ENCODE measurements around the gene CSNK1D.

Gene CSNK1D

GRCh38 chr17:82248815-82249674 is 24.5 kb downstream of the CSNK1D start:
- no peak overlapping the region for H3K27ac ChIP-seq (ENCODE audit: low read depth in 2 of 2, low read length in 2 of 2)
- H3K4me1 ChIP-seq (ENCODE audit: control insufficient read depth in 2 of 2, insufficient read depth in 2 of 2, low read length in 2 of 2), result peaks cover 7 to 17% of the 10 kb centered on the region in 2 donors
- H3K4me3 ChIP-seq (ENCODE audit: low read length in 2 of 2), result no peak overlapping the region
- H3K27me3 ChIP-seq (ENCODE audit: control insufficient read depth in 2 of 2, insufficient read depth in 2 of 2, low read length in 2 of 2), result no peaks in the 10 kb centered on the region
- H3K9ac ChIP-seq (ENCODE audit: low read depth in 1 of 2, low read length in 2 of 2), result no peak overlapping the region
- no peaks in the 10 kb centered on the region for H3K9me3 ChIP-seq (ENCODE audit: control insufficient read depth in 2 of 2, low read length in 2 of 2)
- H3K36me3 ChIP-seq (ENCODE audit: control insufficient read depth in 2 of 2, insufficient read depth in 2 of 2, low read length in 2 of 2), result peaks cover 86 to 90% of the 10 kb centered on the region in 2 donors

- Histone ChIP-seq H3K36me3 (ENCODE audit: control insufficient read depth in 2 of 2, insufficient read depth in 2 of 2, low read length in 2 of 2) (peaks cover 91 to 95% of the 10 kb centered on the region in 2 donors), H3K9me3 (ENCODE audit: control insufficient read depth in 2 of 2, low read length in 2 of 2) (no peaks in the 10 kb centered on the region), H3K4me1 (ENCODE audit: control insufficient read depth in 2 of 2, insufficient read depth in 2 of 2, low read length in 2 of 2) (peaks cover 11 to 26% of the 10 kb centered on the region in 2 donors), H3K27ac (ENCODE audit: low read depth in 2 of 2, low read length in 2 of 2) (no peak overlapping the region), H3K9ac (ENCODE audit: low read depth in 1 of 2, low read length in 2 of 2) (no peak overlapping the region), H3K27me3 (ENCODE audit: control insufficient read depth in 2 of 2, insufficient read depth in 2 of 2, low read length in 2 of 2) (no peaks in the 10 kb centered on the region), H3K4me3 (ENCODE audit: low read length in 2 of 2) (no peak overlapping the region)
Observed at GRCh38 chr17:82247856-82248671, 25.4 kb downstream of the CSNK1D start.

- Histone ChIP-seq H3K36me3 (ENCODE audit: control insufficient read depth in 2 of 2, insufficient read depth in 2 of 2, low read length in 2 of 2) (peaks cover 90 to 92% of the 10 kb centered on the region in 2 donors), H3K4me3 (ENCODE audit: low read length in 2 of 2) (no peak overlapping the region), H3K27ac (ENCODE audit: low read depth in 2 of 2, low read length in 2 of 2) (peak overlapping the region; percentile 38 to 58), H3K27me3 (ENCODE audit: control insufficient read depth in 2 of 2, insufficient read depth in 2 of 2, low read length in 2 of 2) (no peaks in the 10 kb centered on the region), H3K9ac (ENCODE audit: low read depth in 1 of 2, low read length in 2 of 2) (no peak overlapping the region), H3K9me3 (ENCODE audit: control insufficient read depth in 2 of 2, low read length in 2 of 2) (no peaks in the 10 kb centered on the region), H3K4me1 (ENCODE audit: control insufficient read depth in 2 of 2, insufficient read depth in 2 of 2, low read length in 2 of 2) (peaks cover 17 to 30% of the 10 kb centered on the region in 2 donors)
Observed at GRCh38 chr17:82247182-82247823, 26.2 kb downstream of the CSNK1D start.

GRCh38 chr17:82246365-82247181 is 26.9 kb downstream of the CSNK1D start:
- Histone ChIP-seq H3K36me3 (ENCODE audit: control insufficient read depth in 2 of 2, insufficient read depth in 2 of 2, low read length in 2 of 2) (peaks cover 88% of the 10 kb centered on the region in 2 donors), H3K9ac (ENCODE audit: low read depth in 1 of 2, low read length in 2 of 2) (no peak overlapping the region)

GRCh38 chr17:82246040-82246364 is 27.5 kb downstream of the CSNK1D start:
- Histone ChIP-seq H3K27ac (ENCODE audit: low read depth in 2 of 2, low read length in 2 of 2) (peak overlapping the region; percentile 38 to 58), H3K4me1 (ENCODE audit: control insufficient read depth in 2 of 2, insufficient read depth in 2 of 2, low read length in 2 of 2) (peaks cover 28 to 42% of the 10 kb centered on the region in 2 donors)

More at GRCh38 chr17:82246365-82247181, 26.9 kb downstream of the CSNK1D start:
- no peaks in the 10 kb centered on the region for H3K9me3 ChIP-seq (ENCODE audit: control insufficient read depth in 2 of 2, low read length in 2 of 2)
- H3K4me1 ChIP-seq (ENCODE audit: control insufficient read depth in 2 of 2, insufficient read depth in 2 of 2, low read length in 2 of 2), result peaks cover 22 to 36% of the 10 kb centered on the region in 2 donors
- H3K27ac ChIP-seq (ENCODE audit: low read depth in 2 of 2, low read length in 2 of 2), result peak overlapping the region; percentile 38 to 58
- H3K4me3 ChIP-seq (ENCODE audit: low read length in 2 of 2), result no peak overlapping the region
- no peaks in the 10 kb centered on the region for H3K27me3 ChIP-seq (ENCODE audit: control insufficient read depth in 2 of 2, insufficient read depth in 2 of 2, low read length in 2 of 2)

GRCh38 chr17:82245134-82246039 is 28.1 kb downstream of the CSNK1D start:
- Histone ChIP-seq H3K36me3 (ENCODE audit: control insufficient read depth in 2 of 2, insufficient read depth in 2 of 2, low read length in 2 of 2) (peaks cover 79 to 81% of the 10 kb centered on the region in 2 donors), H3K4me3 (ENCODE audit: low read length in 2 of 2) (no peak overlapping the region), H3K9me3 (ENCODE audit: control insufficient read depth in 2 of 2, low read length in 2 of 2) (no peaks in the 10 kb centered on the region), H3K9ac (ENCODE audit: low read depth in 1 of 2, low read length in 2 of 2) (no peak overlapping the region), H3K27ac (ENCODE audit: low read depth in 2 of 2, low read length in 2 of 2) (peak overlapping the region in 1 of 2 donors; percentile 38), H3K4me1 (ENCODE audit: control insufficient read depth in 2 of 2, insufficient read depth in 2 of 2, low read length in 2 of 2) (peaks cover 32 to 48% of the 10 kb centered on the region in 2 donors), H3K27me3 (ENCODE audit: control insufficient read depth in 2 of 2, insufficient read depth in 2 of 2, low read length in 2 of 2) (no peaks in the 10 kb centered on the region)

More at GRCh38 chr17:82246040-82246364, 27.5 kb downstream of the CSNK1D start:
- H3K9ac ChIP-seq (ENCODE audit: low read depth in 1 of 2, low read length in 2 of 2), result no peak overlapping the region
- no peak overlapping the region for H3K4me3 ChIP-seq (ENCODE audit: low read length in 2 of 2)
- H3K27me3 ChIP-seq (ENCODE audit: control insufficient read depth in 2 of 2, insufficient read depth in 2 of 2, low read length in 2 of 2), result no peaks in the 10 kb centered on the region
- H3K36me3 ChIP-seq (ENCODE audit: control insufficient read depth in 2 of 2, insufficient read depth in 2 of 2, low read length in 2 of 2), result peaks cover 83 to 85% of the 10 kb centered on the region in 2 donors
- H3K9me3 ChIP-seq (ENCODE audit: control insufficient read depth in 2 of 2, low read length in 2 of 2), result no peaks in the 10 kb centered on the region

- Histone ChIP-seq H3K27ac (ENCODE audit: low read depth in 2 of 2, low read length in 2 of 2) (no peak overlapping the region), H3K27me3 (ENCODE audit: control insufficient read depth in 2 of 2, insufficient read depth in 2 of 2, low read length in 2 of 2) (no peaks in the 10 kb centered on the region), H3K36me3 (ENCODE audit: control insufficient read depth in 2 of 2, insufficient read depth in 2 of 2, low read length in 2 of 2) (peaks cover 72 to 81% of the 10 kb centered on the region in 2 donors), H3K4me3 (ENCODE audit: low read length in 2 of 2) (no peak overlapping the region), H3K4me1 (ENCODE audit: control insufficient read depth in 2 of 2, insufficient read depth in 2 of 2, low read length in 2 of 2) (peaks cover 39 to 56% of the 10 kb centered on the region in 2 donors), H3K9me3 (ENCODE audit: control insufficient read depth in 2 of 2, low read length in 2 of 2) (no peaks in the 10 kb centered on the region), H3K9ac (ENCODE audit: low read depth in 1 of 2, low read length in 2 of 2) (no peak overlapping the region)
Observed at GRCh38 chr17:82244413-82245133, 28.9 kb downstream of the CSNK1D start.

GRCh38 chr17:82243648-82244412 is 29.7 kb downstream of the CSNK1D start:
- Histone ChIP-seq H3K4me3 (ENCODE audit: low read length in 2 of 2) (no peak overlapping the region), H3K9me3 (ENCODE audit: control insufficient read depth in 2 of 2, low read length in 2 of 2) (no peaks in the 10 kb centered on the region), H3K27ac (ENCODE audit: low read depth in 2 of 2, low read length in 2 of 2) (no peak overlapping the region), H3K4me1 (ENCODE audit: control insufficient read depth in 2 of 2, insufficient read depth in 2 of 2, low read length in 2 of 2) (peaks cover 44 to 62% of the 10 kb centered on the region in 2 donors), H3K36me3 (ENCODE audit: control insufficient read depth in 2 of 2, insufficient read depth in 2 of 2, low read length in 2 of 2) (peaks cover 64 to 79% of the 10 kb centered on the region in 2 donors), H3K27me3 (ENCODE audit: control insufficient read depth in 2 of 2, insufficient read depth in 2 of 2, low read length in 2 of 2) (no peaks in the 10 kb centered on the region), H3K9ac (ENCODE audit: low read depth in 1 of 2, low read length in 2 of 2) (no peak overlapping the region)

Measured in mucosa of rectum (tissue), 2 donors.